Endodermal cell (in vitro differentiated cells): Measurements from ENCODE around the gene NF1. TPM values are rescaled to one million over a fixed set of nuclear protein-coding genes. Genes with fewer than 3 reads are reported as not detected.
A peak's percentile ranks its signal among the peaks of the same experiment; 100 is the strongest.

ENCODE experiments used
- DNase-seq: peaks from one replicate; pipeline ENCODE4 v3.0.0-alpha.2; 2017
- H3K27ac ChIP-seq: 2 replicates; pipeline ENCODE4 v1.5.1; 2013; ENCODE audit warnings: mild to moderate bottlenecking, low read depth, low read length, moderate library complexity
- H3K27me3 ChIP-seq: 2 replicates; pipeline ENCODE4 v1.6.1; 2013; ENCODE audit warnings: mild to moderate bottlenecking, low read length, moderate library complexity; ENCODE audit not compliant: insufficient read depth, control insufficient read depth, poor library complexity, severe bottlenecking
- H3K36me3 ChIP-seq: 2 replicates; pipeline ENCODE4 v1.7.0; 2013; ENCODE audit warnings: mild to moderate bottlenecking, low read length, moderate library complexity; ENCODE audit not compliant: control insufficient read depth, insufficient read depth
- H3K4me1 ChIP-seq: one replicate; pipeline ENCODE4 v1.7.0; 2013; ENCODE audit warnings: low read length; ENCODE audit not compliant: control insufficient read depth, insufficient read depth
- H3K4me3 ChIP-seq: 2 replicates; pipeline ENCODE4 v1.5.1; 2013; ENCODE audit warnings: mild to moderate bottlenecking, low read length, moderate library complexity
- H3K9ac ChIP-seq: 2 replicates; pipeline ENCODE4 v1.6.1; 2013; ENCODE audit warnings: mild to moderate bottlenecking, low read length, moderate library complexity; ENCODE audit not compliant: poor library complexity, severe bottlenecking; ENCODE audit errors: extremely low read depth
- H3K9me3 ChIP-seq: 2 replicates; pipeline ENCODE4 v1.6.1; 2013; ENCODE audit warnings: mild to moderate bottlenecking, low read length, moderate library complexity; ENCODE audit not compliant: control insufficient read depth
- H3K27ac Mint-ChIP-seq: 2 replicates; pipeline ENCODE4 v1.8.0; 2020; ENCODE audit warnings: mixed read lengths
- H3K27me3 Mint-ChIP-seq: 2 replicates; pipeline ENCODE4 v1.8.0; 2021; ENCODE audit warnings: mild to moderate bottlenecking, mixed read lengths; ENCODE audit not compliant: insufficient read depth
- H3K36me3 Mint-ChIP-seq: 2 replicates; pipeline ENCODE4 v1.8.0; 2020; ENCODE audit warnings: low read depth, mixed read lengths
- H3K4me1 Mint-ChIP-seq: 2 replicates; pipeline ENCODE4 v1.8.0; 2020; ENCODE audit warnings: mixed read lengths
- H3K4me3 Mint-ChIP-seq: 2 replicates; pipeline ENCODE4 v1.8.0; 2020; ENCODE audit warnings: mild to moderate bottlenecking, moderate library complexity, mixed read lengths
- H3K9me3 Mint-ChIP-seq: 2 replicates; pipeline ENCODE4 v1.8.0; 2020; ENCODE audit warnings: mild to moderate bottlenecking, mixed read lengths
- CTCF ChIP-seq: fragments of 200-600 bp; sonication (generic); conservative IDR thresholded peaks from 2 replicates; pipeline ENCODE4 v1.5.0; 2021; ENCODE audit warnings: antibody characterized with exemption, mild to moderate bottlenecking
- WGBS, 2 experiments: methylation state at CpG; one replicate each; pipeline versions ENCODE4 v1.1.5 to v1.1.7; 2013; ENCODE audit warnings: missing lambda C conversion rate in 2 of 2, mixed read lengths in 1 of 2; ENCODE audit not compliant: insufficient coverage in 1 of 2, insufficient read length in 1 of 2; 5-methylcytosine and 5-hydroxymethylcytosine counted together
- total RNA-seq, 2 donors: library from RNA; stranded (reverse); fragmentation: NEBNext Ultra II Directional in 1 of 2; extraction: Animal tissue kit (Norgen Biotek cat#: 25700) in 1 of 2; gene quantifications; 2 replicates in 1 of 2; 3 replicates in 1 of 2; pipeline ENCODE4 v1.2.1, GENCODE V29; 2021

NF1 gene
- total RNA-seq, 2 donors from 2014 or later = 61.9 to 69.3 TPM

- Mint-ChIP-seq H3K36me3 (peaks cover 16% of the 10 kb centered on the region), H3K4me3 (no peak overlapping the region), H3K27me3 (no peaks in the 10 kb centered on the region), H3K4me1 (peaks cover 6% of the 10 kb centered on the region), H3K9me3 (peaks cover 10% of the 10 kb centered on the region), H3K27ac (no peak overlapping the region)
- no peak for TF ChIP-seq CTCF
- no peaks in the 10 kb centered on the region for H3K27me3 ChIP-seq
- no peak overlapping the region for H3K27ac ChIP-seq
- no peak for DNase-seq
- no peak overlapping the region for H3K4me3 ChIP-seq
- no peaks in the 10 kb centered on the region for H3K9me3 ChIP-seq
- no peaks in the 10 kb centered on the region for H3K36me3 ChIP-seq
- H3K4me1 ChIP-seq = no peaks in the 10 kb centered on the region
- no peak overlapping the region for H3K9ac ChIP-seq
- 86 to 99% methylated on average over 2 of the region's 2 CpGs for WGBS, 2 experiments
These were observed 28.0 kb downstream of the NF1 start for GRCh38 chr17:31122746-31123145.

DNA sequence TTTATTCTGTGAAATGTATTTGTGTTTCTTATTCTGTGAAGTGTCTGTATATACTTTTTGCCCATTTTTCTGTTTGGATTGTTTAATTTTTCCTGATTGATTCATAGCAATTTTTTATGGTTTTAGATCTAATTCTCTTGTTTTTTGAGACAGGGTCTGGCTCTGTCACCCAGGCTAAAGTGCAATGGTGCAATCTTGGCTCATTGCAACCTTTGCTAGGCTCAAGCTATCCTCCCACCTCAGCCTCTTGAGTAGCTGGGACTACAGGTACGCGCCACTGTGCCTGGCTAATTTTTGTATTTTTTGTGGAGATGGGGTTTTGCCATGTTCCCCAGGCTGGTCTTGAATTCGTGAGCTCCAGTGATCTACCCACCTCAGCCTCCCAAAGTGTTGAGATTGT, 31.5 kb downstream of the NF1 start:
- no peak overlapping the region for H3K9ac ChIP-seq
- peaks cover 3% of the 10 kb centered on the region for H3K36me3 Mint-ChIP-seq
- no peaks in the 10 kb centered on the region for H3K9me3 Mint-ChIP-seq
- no peak overlapping the region for H3K4me3 Mint-ChIP-seq
- 95% methylated on average over 2 of the region's 3 CpGs; no CpG with 5 or more reads in 1 of the 2 experiments for WGBS, 2 experiments
- H3K4me1 Mint-ChIP-seq = peaks cover 17% of the 10 kb centered on the region
- H3K27me3 Mint-ChIP-seq = no peaks in the 10 kb centered on the region
- TF ChIP-seq CTCF = no peak
- H3K36me3 ChIP-seq = peaks cover 4% of the 10 kb centered on the region
- H3K4me1 ChIP-seq = no peaks in the 10 kb centered on the region
- no peaks in the 10 kb centered on the region for H3K27me3 ChIP-seq
- H3K9me3 ChIP-seq = no peaks in the 10 kb centered on the region
- no peak overlapping the region for H3K27ac ChIP-seq
- DNase-seq = no peak
- no peak overlapping the region for H3K27ac Mint-ChIP-seq
- no peak overlapping the region for H3K4me3 ChIP-seq

- no peaks in the 10 kb centered on the region for H3K4me1 ChIP-seq
- Mint-ChIP-seq H3K9me3 (no peaks in the 10 kb centered on the region), H3K4me1 (peaks cover 11% of the 10 kb centered on the region), H3K27ac (peak overlapping the region; percentile 76), H3K36me3 (peaks cover 6% of the 10 kb centered on the region), H3K27me3 (no peaks in the 10 kb centered on the region), H3K4me3 (no peak overlapping the region)
- no peak overlapping the region for H3K4me3 ChIP-seq
- no peaks in the 10 kb centered on the region for H3K9me3 ChIP-seq
- DNase-seq = no peak
- no peak overlapping the region for H3K27ac ChIP-seq
- WGBS, 2 experiments = 93 to 94% methylated on average over 3 of the region's 3 CpGs
- no peaks in the 10 kb centered on the region for H3K27me3 ChIP-seq
- no peak overlapping the region for H3K9ac ChIP-seq
- H3K36me3 ChIP-seq = peaks cover 4% of the 10 kb centered on the region
- TF ChIP-seq CTCF = no peak
These were observed 33.5 kb downstream of the NF1 start for GRCh38 chr17:31128241-31128640.
